PC-3 (cell line): ENCODE data around the gene SOX5. TPM values are rescaled to one million over a fixed set of nuclear protein-coding genes. Genes with fewer than 3 reads are reported as not detected.

ENCODE experiments used
- ATAC-seq: fragments of 200-7000 bp; cut with Tn5 transposase; 2 replicates; pipeline ENCODE4 v1.9.1; 2020; ENCODE audit warnings: mild to moderate bottlenecking, moderate library complexity
- BruUV-seq: library from RNA; stranded (reverse); fragments of 400-500 nt; replicated peaks from 2 replicates; lab custom pipeline; 2021; lab: Mats Ljungman, UMichigan
- CTCF ChIA-PET: fragments of 300-600 bp; sonication (Branson Sonifier 250); formaldehyde crosslinking; loops from one replicate; lab custom pipeline; 2022; ENCODE audit warnings: antibody characterized with exemption; lab: Charles Lee
- POLR2A ChIA-PET: fragments of 300-600 bp; sonication (Branson Sonifier 250); formaldehyde crosslinking; loops from one replicate; lab custom pipeline; 2022; ENCODE audit warnings: antibody characterized with exemption; ENCODE audit not compliant: unreplicated experiment; lab: Charles Lee
- DNase-seq: peaks from one replicate; pipeline ENCODE4 v3.0.0-alpha.2; 2015
- H2AFZ ChIP-seq: fragments of 300-600 bp; sonication (generic); 2 replicates; pipeline ENCODE4 v1.6.0; 2016; ENCODE audit warnings: antibody characterized with exemption, low read length
- H3F3A ChIP-seq: fragments of 300-600 bp; sonication (generic); one replicate; pipeline ENCODE4 v1.6.0; 2017; ENCODE audit warnings: antibody characterized with exemption, low read length, control low read depth, mild to moderate bottlenecking; ENCODE audit not compliant: unreplicated experiment
- H3K27ac ChIP-seq: fragments of 300-600 bp; sonication (generic); 2 replicates; pipeline ENCODE4 v1.5.1; 2016; ENCODE audit warnings: mild to moderate bottlenecking, low read length
- H3K27me3 ChIP-seq: fragments of 300-600 bp; sonication (generic); 2 replicates; pipeline ENCODE4 v1.6.1; 2016; ENCODE audit warnings: low read length, mixed read lengths
- H3K36me3 ChIP-seq: fragments of 300-600 bp; sonication (generic); 2 replicates; pipeline ENCODE4 v1.6.1; 2016; ENCODE audit warnings: low read depth, mixed run types, low read length, mixed read lengths
- H3K4me1 ChIP-seq: fragments of 300-600 bp; sonication (generic); 2 replicates; pipeline ENCODE4 v1.5.1; 2016; ENCODE audit warnings: low read length; ENCODE audit not compliant: insufficient read depth
- H3K4me2 ChIP-seq: fragments of 300-600 bp; sonication (generic); 2 replicates; pipeline ENCODE4 v1.6.0; 2016; ENCODE audit warnings: low read length
- H3K4me3 ChIP-seq: fragments of 300-600 bp; sonication (generic); 2 replicates; pipeline ENCODE4 v1.5.1; 2016; ENCODE audit warnings: mild to moderate bottlenecking, low read length, mixed read lengths
- H3K79me2 ChIP-seq: fragments of 300-600 bp; sonication (generic); 2 replicates; pipeline ENCODE4 v1.6.1; 2017; ENCODE audit warnings: low read length, mixed read lengths
- H3K9ac ChIP-seq: fragments of 300-600 bp; sonication (generic); 2 replicates; pipeline ENCODE4 v1.6.0; 2016; ENCODE audit warnings: mild to moderate bottlenecking, low read length
- H3K9me2 ChIP-seq: fragments of 300-600 bp; sonication (generic); replicated peaks from 2 replicates; pipeline ENCODE4 v1.6.1; 2016; ENCODE audit warnings: mixed run types, low read length, mixed read lengths
- H3K9me3 ChIP-seq: fragments of 300-600 bp; sonication (generic); 2 replicates; pipeline ENCODE4 v1.6.1; 2016; ENCODE audit warnings: low read length, mixed read lengths
- H4K20me1 ChIP-seq: fragments of 300-600 bp; sonication (generic); 2 replicates; pipeline ENCODE4 v1.6.1; 2016; ENCODE audit warnings: low read length, mixed read lengths
- CTCF ChIP-seq: fragments of 300-600 bp; sonication (generic); conservative IDR thresholded peaks from 2 replicates; pipeline ENCODE4 v1.5.1; 2017; ENCODE audit warnings: antibody characterized with exemption, low read depth, mild to moderate bottlenecking, low read length
- EZH2 ChIP-seq: fragments of 300-600 bp; sonication (generic); IDR thresholded peaks from one replicate; pipeline ENCODE4 v1.6.1; 2017; ENCODE audit warnings: antibody characterized with exemption, mild to moderate bottlenecking, low read length; ENCODE audit not compliant: unreplicated experiment
- EZH2phosphoT487 ChIP-seq: fragments of 300-600 bp; sonication (generic); IDR thresholded peaks from 2 replicates; pipeline ENCODE4 v1.6.1; 2018; ENCODE audit warnings: mild to moderate bottlenecking, antibody characterized with exemption, low read length, borderline replicate concordance
- intact Hi-C: fragments of 100-400 bp; cut with micrococcal nuclease; formaldehyde crosslinking; loops from 2 replicates; pipeline ENCODE4 v1.9.0; 2023
- total RNA-seq: library from RNA; depleted of rRNA; stranded (reverse); fragments of >200 nt; gene quantifications from 2 replicates; pipeline ENCODE4 v1.2.3, GENCODE V29; 2014

The SOX5 gene
- total RNA-seq, 1 experiment from 2014 or later: not detected

GRCh38 chr12:23938422-23938821, 11.0 kb downstream of the SOX5 start:
- Histone ChIP-seq H3K9ac (no peak overlapping the region), H2AFZ (no peak overlapping the region), H3K4me3 (no peak overlapping the region), H3K36me3 (no peaks in the 10 kb centered on the region), H4K20me1 (no peaks in the 10 kb centered on the region), H3K27me3 (0 out of 2 replicates have a peak, but pooled peaks cover 1% of the 10 kb centered on the region), H3K27ac (no peak overlapping the region), H3K4me2 (no peak overlapping the region), H3K9me3 (no peaks in the 10 kb centered on the region), H3K4me1 (no peaks in the 10 kb centered on the region), H3K9me2 (no peaks in the 10 kb centered on the region), H3F3A (no peaks in the 10 kb centered on the region), H3K79me2 (no peaks in the 10 kb centered on the region)
- CTCF ChIA-PET: no interaction called here
- intact Hi-C loops: no loop called here
- POLR2A ChIA-PET: no interaction called here
- DNase-seq (no peak), ATAC-seq (no peak)
- BruUV-seq: no TSS peak
- TF ChIP-seq EZH2phosphoT487 (no peak), CTCF (no peak), EZH2 (no peak)

DNA sequence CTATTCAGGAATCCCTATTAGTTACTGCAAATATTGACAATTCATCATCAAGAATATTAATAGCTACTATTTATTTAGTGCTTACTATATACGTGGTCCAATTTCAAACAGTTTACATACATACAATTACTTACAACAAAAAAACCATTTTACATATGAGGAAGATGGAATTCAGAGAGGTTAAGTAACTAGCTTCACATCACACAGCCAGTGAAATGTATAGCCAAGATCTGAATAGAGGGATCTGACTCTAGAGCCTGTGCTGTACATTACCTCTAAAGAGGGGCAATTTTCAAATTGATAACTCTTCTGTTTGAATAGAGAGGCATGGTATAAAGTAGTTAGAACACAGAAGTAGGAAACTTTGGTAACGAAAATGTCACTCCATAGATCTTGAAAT, 18.3 kb downstream of the SOX5 start:
- BruUV-seq: no TSS peak
- POLR2A ChIA-PET: no interaction called here
- intact Hi-C loops: no loop called here

DNA sequence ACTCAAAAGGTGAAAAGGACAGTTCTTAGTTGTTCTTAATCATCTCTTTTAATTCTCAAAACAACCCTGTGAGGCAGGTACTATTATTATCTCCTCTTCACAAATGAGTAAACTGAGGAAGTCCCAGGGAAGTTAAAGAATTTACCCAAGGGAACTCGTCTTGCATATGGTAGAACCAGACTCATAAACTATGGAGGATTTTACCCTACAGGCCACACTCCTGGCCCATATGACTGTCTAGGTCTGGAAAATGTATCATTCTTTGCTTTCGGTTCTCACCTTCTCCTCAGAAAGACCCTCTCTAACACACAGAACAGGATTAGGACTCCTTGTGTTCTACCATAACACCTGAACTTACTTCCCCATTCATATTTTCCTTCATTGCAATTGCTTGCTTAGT, 18.9 kb downstream of the SOX5 start:
- H3K79me2 ChIP-seq: no peaks in the 10 kb centered on the region
- ATAC-seq (no peak), DNase-seq (no peak)
- no peak overlapping the region for H3K4me2 ChIP-seq
- H3K36me3 ChIP-seq: no peaks in the 10 kb centered on the region
- H2AFZ ChIP-seq: no peak overlapping the region
- H3K9me2 ChIP-seq: no peaks in the 10 kb centered on the region
- H3K9me3 ChIP-seq: no peaks in the 10 kb centered on the region
- H4K20me1 ChIP-seq: no peaks in the 10 kb centered on the region
- intact Hi-C loops: no loop called here
- H3F3A ChIP-seq: no peaks in the 10 kb centered on the region
- H3K4me3 ChIP-seq: no peak overlapping the region
- H3K27ac ChIP-seq: no peak overlapping the region
- ChIA-PET POLR2A (no interaction called here), CTCF (no interaction called here)
- no peaks in the 10 kb centered on the region for H3K4me1 ChIP-seq
- no TSS peak for BruUV-seq
- H3K9ac ChIP-seq: no peak overlapping the region
- no peaks in the 10 kb centered on the region for H3K27me3 ChIP-seq
- TF ChIP-seq EZH2phosphoT487 (no peak), CTCF (no peak), EZH2 (no peak)

More for the DNA sequence above, 18.3 kb downstream of the SOX5 start:
- Histone ChIP-seq H3K9me3 (no peaks in the 10 kb centered on the region), H4K20me1 (no peaks in the 10 kb centered on the region), H3K79me2 (no peaks in the 10 kb centered on the region), H3K27me3 (no peaks in the 10 kb centered on the region), H3K36me3 (no peaks in the 10 kb centered on the region), H3K27ac (no peak overlapping the region), H3K9ac (no peak overlapping the region), H2AFZ (no peak overlapping the region), H3K4me2 (no peak overlapping the region), H3K4me1 (no peaks in the 10 kb centered on the region), H3K9me2 (no peaks in the 10 kb centered on the region), H3F3A (no peaks in the 10 kb centered on the region), H3K4me3 (no peak overlapping the region)
- CTCF ChIA-PET: no interaction called here
- no peak for DNase-seq
- no peak for ATAC-seq
- TF ChIP-seq EZH2phosphoT487: no peak
- no peak for TF ChIP-seq EZH2
- TF ChIP-seq CTCF: no peak
